Panc1 (cell line): ENCODE data around the gene CA10. TPM values are rescaled to one million over a fixed set of nuclear protein-coding genes. Genes with fewer than 3 reads are reported as not detected.

Experiments
- ATAC-seq: fragments of 200-7000 bp; cut with Tn5 transposase; 2 replicates; pipeline ENCODE4 v1.9.1; 2020; ENCODE audit warnings: mild to moderate bottlenecking, moderate library complexity
- BruUV-seq: library from RNA; stranded (reverse); fragments of 400-500 nt; replicated peaks from 2 replicates; lab custom pipeline; 2021; lab: Mats Ljungman, UMichigan
- CTCF ChIA-PET: fragments of 300-600 bp; sonication (Branson Sonifier 250); formaldehyde crosslinking; loops from one replicate; lab custom pipeline; 2022; ENCODE audit warnings: antibody characterized with exemption; lab: Charles Lee
- POLR2A ChIA-PET: fragments of 300-600 bp; sonication (Branson Sonifier 250); formaldehyde crosslinking; loops from one replicate; lab custom pipeline; 2022; ENCODE audit warnings: antibody characterized with exemption; lab: Charles Lee
- DNase-seq: peaks from one replicate; pipeline ENCODE4 v3.0.0-alpha.2; 2010; ENCODE audit warnings: low read depth, low spot score
- H3K27ac ChIP-seq: 2 replicates; pipeline ENCODE4 v1.5.1; 2011; ENCODE audit warnings: mild to moderate bottlenecking, low read length, inconsistent platforms
- H3K27me3 ChIP-seq: fragments of 200-500 bp; sonication (Bioruptor generic); 2 replicates; pipeline ENCODE4 v1.6.0; 2014; ENCODE audit warnings: low read length, inconsistent platforms; ENCODE audit not compliant: control insufficient read depth, insufficient read depth
- H3K36me3 ChIP-seq: fragments of 200-500 bp; sonication (Bioruptor generic); 2 replicates; pipeline ENCODE4 v1.5.1; 2014; ENCODE audit warnings: inconsistent platforms, mild to moderate bottlenecking, low read length, moderate library complexity; ENCODE audit not compliant: control insufficient read depth, insufficient read depth
- H3K4me1 ChIP-seq: 2 replicates; pipeline ENCODE4 v1.5.1; 2011; ENCODE audit warnings: inconsistent platforms, mild to moderate bottlenecking, low read length, moderate library complexity; ENCODE audit not compliant: control insufficient read depth, insufficient read depth
- H3K4me3 ChIP-seq, 2 experiments: 2 replicates each; pipeline ENCODE4 v1.5.1; 2011 to 2012; ENCODE audit warnings: low read depth in 2 of 2, low read length in 2 of 2, mild to moderate bottlenecking in 2 of 2, inconsistent platforms in 1 of 2, moderate library complexity in 1 of 2
- H3K9me3 ChIP-seq: fragments of 200-500 bp; sonication (Bioruptor generic); 2 replicates; pipeline ENCODE4 v1.5.1; 2014; ENCODE audit warnings: low read depth, mild to moderate bottlenecking, inconsistent platforms, low read length, moderate library complexity; ENCODE audit not compliant: control insufficient read depth, insufficient read depth
- CTCF ChIP-seq: fragments of 450-650 bp; IDR thresholded peaks from 2 replicates; pipeline ENCODE4 v1.5.1; 2017; ENCODE audit warnings: mild to moderate bottlenecking
- POLR2AphosphoS5 ChIP-seq: IDR thresholded peaks from 2 replicates; pipeline ENCODE4 v1.6.1; 2012; ENCODE audit warnings: mild to moderate bottlenecking, low read depth, low read length, moderate library complexity
- SIN3A ChIP-seq: IDR thresholded peaks from 2 replicates; pipeline ENCODE4 v1.6.1; 2012; ENCODE audit warnings: low read depth, mild to moderate bottlenecking, low read length, moderate library complexity, borderline replicate concordance; ENCODE audit not compliant: insufficient read depth
- TCF7L2 ChIP-seq: IDR thresholded peaks from 2 replicates; pipeline ENCODE4 v1.6.1; 2011; ENCODE audit warnings: mild to moderate bottlenecking, low read depth, low read length, inconsistent platforms
- in situ Hi-C: cut with HindIII; loops from 2 replicates; pipeline ENCODE4 v1.10.0; 2016; ENCODE audit warnings: low sequenced_read_pairs, low pct_unique_long_range_greater_than_20kb
- intact Hi-C: fragments of 100-400 bp; cut with micrococcal nuclease; formaldehyde crosslinking; loops from one replicate; pipeline ENCODE4 v1.10.0; 2022; ENCODE audit not compliant: unreplicated experiment
- total RNA-seq: library from RNA; stranded (reverse); gene quantifications from one replicate; pipeline ENCODE4 v1.2.1, GENCODE V29; 2021; ENCODE audit not compliant: unreplicated experiment
- TF ChIP-seq, protein P1 (sequence below), 2 experiments: IDR thresholded peaks; 2 replicates each; pipeline ENCODE4 v1.6.1; 2011 to 2012; ENCODE audit warnings: low read depth in 2 of 2, control low read depth in 1 of 2, low read length in 1 of 2, mild to moderate bottlenecking in 1 of 2, moderate library complexity in 1 of 2; ENCODE audit not compliant: insufficient read depth in 1 of 2

CA10 gene
- total RNA-seq, 1 experiment from 2014 or later: not detected

GRCh38 chr17:52047086-52047485, 111.4 kb downstream of the CA10 start:
- Histone ChIP-seq H3K27ac (no peak overlapping the region), H3K36me3 (no peaks in the 10 kb centered on the region), H3K4me1 (no peaks in the 10 kb centered on the region), H3K4me3 (no peak overlapping the region), H3K27me3 (no peaks in the 10 kb centered on the region), H3K9me3 (no peaks in the 10 kb centered on the region)
- intact Hi-C loops (no loop called here), in situ Hi-C loops (no loop called here)
- DNase-seq (no peak), ATAC-seq (no peak)
- POLR2A ChIA-PET: no interaction called here
- TF ChIP-seq POLR2AphosphoS5: no peak
- no peak for TF ChIP-seq TCF7L2
- no peak for TF ChIP-seq SIN3A
- TF ChIP-seq CTCF: no peak
- TF ChIP-seq, protein P1, sequence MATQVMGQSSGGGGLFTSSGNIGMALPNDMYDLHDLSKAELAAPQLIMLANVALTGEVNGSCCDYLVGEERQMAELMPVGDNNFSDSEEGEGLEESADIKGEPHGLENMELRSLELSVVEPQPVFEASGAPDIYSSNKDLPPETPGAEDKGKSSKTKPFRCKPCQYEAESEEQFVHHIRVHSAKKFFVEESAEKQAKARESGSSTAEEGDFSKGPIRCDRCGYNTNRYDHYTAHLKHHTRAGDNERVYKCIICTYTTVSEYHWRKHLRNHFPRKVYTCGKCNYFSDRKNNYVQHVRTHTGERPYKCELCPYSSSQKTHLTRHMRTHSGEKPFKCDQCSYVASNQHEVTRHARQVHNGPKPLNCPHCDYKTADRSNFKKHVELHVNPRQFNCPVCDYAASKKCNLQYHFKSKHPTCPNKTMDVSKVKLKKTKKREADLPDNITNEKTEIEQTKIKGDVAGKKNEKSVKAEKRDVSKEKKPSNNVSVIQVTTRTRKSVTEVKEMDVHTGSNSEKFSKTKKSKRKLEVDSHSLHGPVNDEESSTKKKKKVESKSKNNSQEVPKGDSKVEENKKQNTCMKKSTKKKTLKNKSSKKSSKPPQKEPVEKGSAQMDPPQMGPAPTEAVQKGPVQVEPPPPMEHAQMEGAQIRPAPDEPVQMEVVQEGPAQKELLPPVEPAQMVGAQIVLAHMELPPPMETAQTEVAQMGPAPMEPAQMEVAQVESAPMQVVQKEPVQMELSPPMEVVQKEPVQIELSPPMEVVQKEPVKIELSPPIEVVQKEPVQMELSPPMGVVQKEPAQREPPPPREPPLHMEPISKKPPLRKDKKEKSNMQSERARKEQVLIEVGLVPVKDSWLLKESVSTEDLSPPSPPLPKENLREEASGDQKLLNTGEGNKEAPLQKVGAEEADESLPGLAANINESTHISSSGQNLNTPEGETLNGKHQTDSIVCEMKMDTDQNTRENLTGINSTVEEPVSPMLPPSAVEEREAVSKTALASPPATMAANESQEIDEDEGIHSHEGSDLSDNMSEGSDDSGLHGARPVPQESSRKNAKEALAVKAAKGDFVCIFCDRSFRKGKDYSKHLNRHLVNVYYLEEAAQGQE (IDR thresholded peaks at IDR 0.05; ENCODE audit: insufficient read depth in 1 of 2, low read depth in 2 of 2, low read length in 1 of 2): no peak
- no TSS peak for BruUV-seq
- CTCF ChIA-PET: no interaction called here

DNA sequence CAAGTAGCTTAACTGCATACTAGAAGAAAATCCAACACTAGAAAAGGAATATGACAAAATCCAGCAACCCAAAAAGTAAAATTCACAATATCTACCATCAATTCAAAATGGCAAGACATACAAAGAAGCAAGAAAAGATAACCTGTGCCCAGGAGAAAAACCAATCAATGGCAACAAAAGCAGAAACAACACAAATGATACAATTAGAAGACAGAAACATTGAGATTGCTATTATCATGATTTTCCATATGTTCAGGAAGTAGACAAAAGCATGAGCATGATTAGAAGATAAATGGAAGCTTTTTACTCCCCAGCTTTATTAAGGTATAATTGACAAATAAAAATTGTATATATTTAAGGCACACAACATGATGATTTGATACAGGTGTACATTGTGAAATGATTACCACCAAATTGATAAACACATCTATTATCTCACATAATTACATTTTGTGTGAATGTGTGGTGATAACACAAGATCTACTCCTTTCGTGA, 117.3 kb downstream of the CA10 start:
- ATAC-seq (no peak), DNase-seq (no peak)
- Histone ChIP-seq H3K9me3 (no peaks in the 10 kb centered on the region), H3K27ac (no peak overlapping the region), H3K36me3 (no peaks in the 10 kb centered on the region), H3K4me3 (no peak overlapping the region), H3K4me1 (no peaks in the 10 kb centered on the region), H3K27me3 (no peaks in the 10 kb centered on the region)
- CTCF ChIA-PET: no interaction called here
- TF ChIP-seq CTCF: no peak
- TF ChIP-seq POLR2AphosphoS5: no peak
- TF ChIP-seq, protein P1 (IDR thresholded peaks at IDR 0.05; ENCODE audit: insufficient read depth in 1 of 2, low read depth in 2 of 2, low read length in 1 of 2): no peak
- no peak for TF ChIP-seq TCF7L2
- TF ChIP-seq SIN3A: no peak
- BruUV-seq: no TSS peak
- intact Hi-C loops (no loop called here), in situ Hi-C loops (no loop called here)
- POLR2A ChIA-PET: no interaction called here
